Stomach (tissue), 4 donors: Measurements from ENCODE around the gene RIN3.

Source experiments
- EP300 ChIP-seq: sonication (generic); formaldehyde crosslinking; IDR thresholded peaks from one replicate; pipeline ENCODE4 v1.6.1; 2017; ENCODE audit warnings: antibody characterized with exemption
- POLR2AphosphoS5 ChIP-seq, 3 donors: sonication (generic); formaldehyde crosslinking; IDR thresholded peaks; one replicate each; pipeline ENCODE4 v1.6.1; 2016; ENCODE audit warnings: antibody characterized with exemption in 3 of 3
- TF ChIP-seq, protein P1 (sequence below), 7 experiments: fragments of 450-650 bp in 4 of 7; fragments of 200-600 bp in 3 of 7; sonication (generic) in 3 of 7; IDR thresholded peaks; one replicate each; pipeline ENCODE4 v1.5.1; 2016 to 2019; ENCODE audit warnings: antibody characterized with exemption in 7 of 7, control low read depth in 2 of 7, mild to moderate bottlenecking in 1 of 7

DNA sequence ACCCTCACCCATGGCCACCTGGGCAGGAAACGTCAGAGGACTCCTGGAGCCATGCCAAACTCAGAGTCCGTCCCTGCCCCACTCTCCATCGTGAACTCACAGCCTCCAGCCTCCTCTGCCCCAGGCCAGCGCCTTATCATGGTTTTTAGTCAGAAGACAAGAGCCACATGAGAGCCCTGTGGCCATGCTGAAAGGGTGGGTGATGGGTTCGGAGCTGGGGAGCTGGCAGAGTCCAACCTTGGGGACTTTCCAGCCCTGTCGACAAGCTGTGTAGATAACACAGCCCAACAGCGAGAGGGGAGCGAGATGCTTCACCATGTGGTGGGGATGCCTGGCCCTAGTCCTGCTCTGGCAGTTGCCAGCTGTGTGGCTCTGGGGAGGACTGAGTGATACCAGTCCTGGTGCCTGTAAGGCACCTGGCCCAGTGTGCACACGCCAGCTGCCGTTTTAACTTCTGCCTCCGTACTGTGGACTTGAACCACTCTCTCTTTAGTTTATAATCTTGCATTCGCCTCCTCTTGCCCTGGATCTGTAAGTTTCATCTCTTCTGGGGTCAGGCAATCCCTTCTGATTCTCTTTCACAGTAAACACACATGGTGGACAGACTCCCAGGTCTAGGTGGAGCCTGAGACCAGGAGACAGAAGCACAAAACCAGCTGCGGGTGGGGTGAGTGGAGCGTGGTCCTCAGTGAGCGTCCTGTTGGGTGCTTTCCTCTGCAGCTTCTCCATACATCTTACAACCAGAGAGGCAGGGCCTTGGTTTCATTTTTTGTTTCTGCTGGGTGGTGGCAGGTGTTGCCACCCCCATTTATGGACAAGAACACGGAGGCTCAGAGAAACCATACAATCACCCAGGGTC, 55.3 kb downstream of the RIN3 start:
- no peak for TF ChIP-seq EP300
- TF ChIP-seq, protein P1, sequence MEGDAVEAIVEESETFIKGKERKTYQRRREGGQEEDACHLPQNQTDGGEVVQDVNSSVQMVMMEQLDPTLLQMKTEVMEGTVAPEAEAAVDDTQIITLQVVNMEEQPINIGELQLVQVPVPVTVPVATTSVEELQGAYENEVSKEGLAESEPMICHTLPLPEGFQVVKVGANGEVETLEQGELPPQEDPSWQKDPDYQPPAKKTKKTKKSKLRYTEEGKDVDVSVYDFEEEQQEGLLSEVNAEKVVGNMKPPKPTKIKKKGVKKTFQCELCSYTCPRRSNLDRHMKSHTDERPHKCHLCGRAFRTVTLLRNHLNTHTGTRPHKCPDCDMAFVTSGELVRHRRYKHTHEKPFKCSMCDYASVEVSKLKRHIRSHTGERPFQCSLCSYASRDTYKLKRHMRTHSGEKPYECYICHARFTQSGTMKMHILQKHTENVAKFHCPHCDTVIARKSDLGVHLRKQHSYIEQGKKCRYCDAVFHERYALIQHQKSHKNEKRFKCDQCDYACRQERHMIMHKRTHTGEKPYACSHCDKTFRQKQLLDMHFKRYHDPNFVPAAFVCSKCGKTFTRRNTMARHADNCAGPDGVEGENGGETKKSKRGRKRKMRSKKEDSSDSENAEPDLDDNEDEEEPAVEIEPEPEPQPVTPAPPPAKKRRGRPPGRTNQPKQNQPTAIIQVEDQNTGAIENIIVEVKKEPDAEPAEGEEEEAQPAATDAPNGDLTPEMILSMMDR (IDR thresholded peaks at IDR 0.05), result no peak
- no peak for TF ChIP-seq POLR2AphosphoS5 (IDR thresholded peaks at IDR 0.05)
